ENCODE measurements around the gene KCNT1. TPM values are rescaled to one million over a fixed set of nuclear protein-coding genes. Genes with fewer than 3 reads are reported as not detected.

The KCNT1 gene
- total RNA-seq, 1 experiment from 2014 or later: 0.09 TPM

DNA sequence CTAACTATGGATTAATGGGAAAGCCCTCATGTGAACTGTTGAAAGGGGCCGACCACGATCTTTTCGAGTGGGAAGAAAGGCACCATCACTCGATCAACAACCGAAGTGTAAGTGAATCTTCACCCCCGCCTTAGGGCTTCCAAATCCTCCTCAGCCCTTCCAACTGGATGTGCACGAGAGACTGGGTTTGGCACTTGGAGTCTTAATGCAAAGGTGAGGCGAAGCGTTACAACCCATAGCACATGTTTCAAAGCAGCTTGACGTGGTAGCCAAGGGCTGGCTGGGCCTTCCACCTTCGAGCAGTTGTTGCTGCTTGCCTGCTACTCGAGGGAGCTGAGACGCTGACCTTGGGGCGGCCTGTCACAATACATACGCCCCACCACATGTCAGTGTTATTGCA, 44.6 kb upstream of the KCNT1 start:
- Mint-ChIP-seq H3K4me3 (ENCODE audit: unreplicated experiment) (no peak overlapping the region), H3K36me3 (ENCODE audit: insufficient read depth, unreplicated experiment) (peaks cover 4% of the 10 kb centered on the region), H3K27ac (ENCODE audit: unreplicated experiment) (no peak overlapping the region), H3K9me3 (ENCODE audit: unreplicated experiment) (peaks cover 20% of the 10 kb centered on the region), H3K27me3 (ENCODE audit: insufficient read depth, unreplicated experiment) (no peaks in the 10 kb centered on the region), H3K4me1 (ENCODE audit: low read depth, unreplicated experiment) (no peaks in the 10 kb centered on the region)
- H3K27me3 ChIP-seq (replicated peaks; ENCODE audit: control insufficient read depth, insufficient read depth, low read length): no peaks in the 10 kb centered on the region
- H3K4me1 ChIP-seq: no peaks in the 10 kb centered on the region
- DNase-seq: no peak
- peaks cover 14% of the 10 kb centered on the region for H3K9me3 ChIP-seq
- H3K36me3 ChIP-seq (ENCODE audit: control insufficient read depth, insufficient read depth, low read length): no peaks in the 10 kb centered on the region
- ChIA-PET POLR2A (no interaction called here), CTCF (interaction anchor here (0.6 kb wide), 1 partner anchor 262 kb away, joined by 6 read pairs; no protein-coding TSS in a partner anchor)
- TF ChIP-seq, protein P1, sequence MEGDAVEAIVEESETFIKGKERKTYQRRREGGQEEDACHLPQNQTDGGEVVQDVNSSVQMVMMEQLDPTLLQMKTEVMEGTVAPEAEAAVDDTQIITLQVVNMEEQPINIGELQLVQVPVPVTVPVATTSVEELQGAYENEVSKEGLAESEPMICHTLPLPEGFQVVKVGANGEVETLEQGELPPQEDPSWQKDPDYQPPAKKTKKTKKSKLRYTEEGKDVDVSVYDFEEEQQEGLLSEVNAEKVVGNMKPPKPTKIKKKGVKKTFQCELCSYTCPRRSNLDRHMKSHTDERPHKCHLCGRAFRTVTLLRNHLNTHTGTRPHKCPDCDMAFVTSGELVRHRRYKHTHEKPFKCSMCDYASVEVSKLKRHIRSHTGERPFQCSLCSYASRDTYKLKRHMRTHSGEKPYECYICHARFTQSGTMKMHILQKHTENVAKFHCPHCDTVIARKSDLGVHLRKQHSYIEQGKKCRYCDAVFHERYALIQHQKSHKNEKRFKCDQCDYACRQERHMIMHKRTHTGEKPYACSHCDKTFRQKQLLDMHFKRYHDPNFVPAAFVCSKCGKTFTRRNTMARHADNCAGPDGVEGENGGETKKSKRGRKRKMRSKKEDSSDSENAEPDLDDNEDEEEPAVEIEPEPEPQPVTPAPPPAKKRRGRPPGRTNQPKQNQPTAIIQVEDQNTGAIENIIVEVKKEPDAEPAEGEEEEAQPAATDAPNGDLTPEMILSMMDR (IDR thresholded peaks at IDR 0.05; ENCODE audit: insufficient read depth in 1 of 2, low read depth in 1 of 2, low read length in 1 of 2, severe bottlenecking in 1 of 2, unreplicated experiment in 1 of 2): no peak
- intact Hi-C loops (cut with micrococcal nuclease; ENCODE audit: unreplicated experiment): no loop called here
- no TSS peak for BruUV-seq (replicated peaks)
- no peak overlapping the region for H3K4me3 ChIP-seq (ENCODE audit: low read depth, low read length)

DNA sequence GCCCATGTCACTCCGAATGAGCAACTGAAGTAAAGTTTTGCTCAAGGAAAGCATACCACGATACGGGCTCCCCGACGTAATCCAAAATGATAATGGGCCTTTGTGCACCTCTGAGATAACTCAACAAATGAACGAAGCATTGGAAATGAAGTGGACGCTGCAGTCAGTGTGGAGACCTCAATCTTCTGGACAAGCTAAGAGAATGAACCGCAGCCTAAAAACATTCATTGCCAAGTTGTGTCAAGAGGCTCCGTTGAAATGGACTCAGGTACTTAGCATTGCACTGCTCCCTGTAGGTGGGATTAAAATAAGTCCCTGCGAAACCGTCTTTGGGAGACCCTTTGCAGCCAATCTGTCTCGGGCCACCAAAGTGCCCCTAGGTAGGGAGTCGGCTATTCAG, 42.7 kb upstream of the KCNT1 start:
- Mint-ChIP-seq H3K27me3 (ENCODE audit: insufficient read depth, unreplicated experiment) (no peaks in the 10 kb centered on the region), H3K4me3 (ENCODE audit: unreplicated experiment) (no peak overlapping the region), H3K36me3 (ENCODE audit: insufficient read depth, unreplicated experiment) (peaks cover 4% of the 10 kb centered on the region), H3K4me1 (ENCODE audit: low read depth, unreplicated experiment) (no peaks in the 10 kb centered on the region), H3K9me3 (ENCODE audit: unreplicated experiment) (peaks cover 3% of the 10 kb centered on the region), H3K27ac (ENCODE audit: unreplicated experiment) (no peak overlapping the region)
- H3K27me3 ChIP-seq (replicated peaks; ENCODE audit: control insufficient read depth, insufficient read depth, low read length): no peaks in the 10 kb centered on the region
- CTCF ChIA-PET: no interaction called here
- no peaks in the 10 kb centered on the region for H3K36me3 ChIP-seq (ENCODE audit: control insufficient read depth, insufficient read depth, low read length)
- no peak for DNase-seq
- no peaks in the 10 kb centered on the region for H3K4me1 ChIP-seq
- no TSS peak for BruUV-seq (replicated peaks)
- intact Hi-C loops (cut with micrococcal nuclease; ENCODE audit: unreplicated experiment): no loop called here
- no peak overlapping the region for H3K4me3 ChIP-seq (ENCODE audit: low read depth, low read length)
- TF ChIP-seq, protein P1 (IDR thresholded peaks at IDR 0.05; ENCODE audit: insufficient read depth in 1 of 2, low read depth in 1 of 2, low read length in 1 of 2, severe bottlenecking in 1 of 2, unreplicated experiment in 1 of 2): no peak
- POLR2A ChIA-PET: no interaction called here
- peaks cover 5% of the 10 kb centered on the region for H3K9me3 ChIP-seq

DNA sequence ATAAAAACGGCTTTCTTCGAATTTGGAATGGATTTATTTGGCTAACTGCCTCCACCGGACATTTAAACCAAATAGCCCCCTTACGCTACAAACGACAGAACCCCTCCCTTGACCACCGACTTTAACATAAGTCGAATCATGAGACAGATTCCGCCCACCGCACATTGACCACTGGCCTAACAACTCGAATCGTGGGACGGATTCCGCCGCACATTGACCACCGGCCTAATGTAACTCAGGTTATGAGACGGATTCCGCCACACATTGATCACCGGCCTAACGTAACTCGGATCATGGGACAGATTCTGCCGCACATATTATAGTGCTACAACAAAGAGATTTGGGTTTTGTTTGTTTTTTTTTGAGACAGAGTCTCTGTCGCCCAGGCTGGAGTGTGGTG, 41.6 kb upstream of the KCNT1 start:
- H3K36me3 ChIP-seq (ENCODE audit: control insufficient read depth, insufficient read depth, low read length): no peaks in the 10 kb centered on the region
- H3K4me1 Mint-ChIP-seq (ENCODE audit: low read depth, unreplicated experiment): no peaks in the 10 kb centered on the region
- peaks cover 5% of the 10 kb centered on the region for H3K9me3 ChIP-seq
- intact Hi-C loops (cut with micrococcal nuclease; ENCODE audit: unreplicated experiment): no loop called here
- POLR2A ChIA-PET: no interaction called here
- no TSS peak for BruUV-seq (replicated peaks)
- no peak for DNase-seq
- H3K4me3 ChIP-seq (ENCODE audit: low read depth, low read length): no peak overlapping the region
- peaks cover 4% of the 10 kb centered on the region for H3K36me3 Mint-ChIP-seq (ENCODE audit: insufficient read depth, unreplicated experiment)
- H3K27me3 ChIP-seq (replicated peaks; ENCODE audit: control insufficient read depth, insufficient read depth, low read length): no peaks in the 10 kb centered on the region
- CTCF ChIA-PET: no interaction called here
- H3K4me1 ChIP-seq: no peaks in the 10 kb centered on the region
- H3K9me3 Mint-ChIP-seq (ENCODE audit: unreplicated experiment): no peaks in the 10 kb centered on the region
- no peak overlapping the region for H3K27ac Mint-ChIP-seq (ENCODE audit: unreplicated experiment)
- TF ChIP-seq, protein P1 (IDR thresholded peaks at IDR 0.05; ENCODE audit: insufficient read depth in 1 of 2, low read depth in 1 of 2, low read length in 1 of 2, severe bottlenecking in 1 of 2, unreplicated experiment in 1 of 2): no peak
- no peak overlapping the region for H3K4me3 Mint-ChIP-seq (ENCODE audit: unreplicated experiment)
- H3K27me3 Mint-ChIP-seq (ENCODE audit: insufficient read depth, unreplicated experiment): peaks cover 1% of the 10 kb centered on the region
